ENCODE data around the gene ZC3H12C. TPM values are rescaled to one million over a fixed set of nuclear protein-coding genes. Genes with fewer than 3 reads are reported as not detected.

The ZC3H12C gene
- total and polyA plus RNA-seq, 2 of the 4 experiments (the other 2 are of a cell fraction), result 4.2 to 15.8 TPM

- BruUV-seq (replicated peaks), result no TSS peak
- dilution Hi-C loops (cut with HindIII; ENCODE audit: low sequenced_read_pairs, unreplicated experiment), result no loop called here
- H3K14ac ChIP-seq (replicated peaks; ENCODE audit: low read depth, low read length), result no peak overlapping the region
Measured at GRCh38 chr11:110049501-110050200, 43.5 kb upstream of the ZC3H12C start.

More at GRCh38 chr11:110049501-110050200, 43.5 kb upstream of the ZC3H12C start:
- no peak overlapping the region for H2BK20ac ChIP-seq (ENCODE audit: low read depth, low read length)
- no peak overlapping the region for H4K91ac ChIP-seq (ENCODE audit: insufficient read depth, low read depth, low read length)
- no peak overlapping the region for H3K18ac ChIP-seq (ENCODE audit: low read depth, low read length)
- no peaks in the 10 kb centered on the region for H3K27me3 ChIP-seq (ENCODE audit: control insufficient read depth, insufficient read depth, low read length)
- no peak overlapping the region for H2BK15ac ChIP-seq (ENCODE audit: low read depth, low read length)
- H4K20me1 ChIP-seq (ENCODE audit: insufficient read depth, low read length), result no peaks in the 10 kb centered on the region
- in situ Hi-C loops (cut with MboI; ENCODE audit: low sequenced_read_pairs) (no loop called here), intact Hi-C loops (cut with micrococcal nuclease) (no loop called here)
- 0 out of 2 replicates have a peak, but pooled peaks cover 2% of the 10 kb centered on the region for H3K4me1 ChIP-seq (ENCODE audit: control insufficient read depth, insufficient read depth, low read length)
- no peaks in the 10 kb centered on the region for H3K36me3 ChIP-seq (ENCODE audit: control insufficient read depth, insufficient read depth, low read length)
- H3K9ac ChIP-seq (ENCODE audit: low read depth, low read length), result no peak overlapping the region
- H2AK9ac ChIP-seq (replicated peaks; ENCODE audit: low read depth, low read length, poor library complexity), result no peak overlapping the region
- no peak overlapping the region for H3K27ac ChIP-seq (ENCODE audit: insufficient read depth, low read length)
- H2BK5ac ChIP-seq (ENCODE audit: low read depth, low read length, poor library complexity, severe bottlenecking), result no peak overlapping the region
- no peak overlapping the region for H4K5ac ChIP-seq (ENCODE audit: low read depth, low read length)
- ChIA-PET POLR2A (ENCODE audit: unreplicated experiment) (interaction anchor here (0.6 kb wide), 1 partner anchor 30 kb away, joined by 4 read pairs; no protein-coding TSS in a partner anchor), CTCF (no interaction called here)
- H4K8ac ChIP-seq (ENCODE audit: low read depth in 2 of 2, low read length in 2 of 2), result no peak overlapping the region
- ATAC-seq (ENCODE audit: low read depth), result no peak
- H2AK5ac ChIP-seq (ENCODE audit: low read depth, low read length), result no peak overlapping the region
- H3K56ac ChIP-seq (ENCODE audit: extremely low read depth, insufficient read depth, low read length), result no peak overlapping the region
- H3K4me2 ChIP-seq (ENCODE audit: low read depth, low read length), result no peak overlapping the region
- 91% methylated on average over 21 of the region's 33 CpGs; no CpG with 5 or more reads in 1 of the 2 experiments for WGBS, 2 experiments (ENCODE audit: extremely low coverage in 2 of 2, insufficient read length in 1 of 2)
- no peak overlapping the region for H2BK120ac ChIP-seq (ENCODE audit: low read depth, low read length)
- no peaks in the 10 kb centered on the region for H3K79me1 ChIP-seq (ENCODE audit: low read depth in 1 of 2, low read length in 2 of 2)
- no peak overlapping the region for H3K4me3 ChIP-seq (ENCODE audit: insufficient read depth, low read depth, low read length)
- no peak for DNase-seq
- peaks cover 9% of the 10 kb centered on the region for H3K9me3 ChIP-seq (ENCODE audit: control insufficient read depth, insufficient read depth, low read length)
- H3K9me1 ChIP-seq (ENCODE audit: insufficient read depth, low read length), result no peaks in the 10 kb centered on the region
- TF ChIP-seq RAD21 (IDR thresholded peaks at IDR 0.05; ENCODE audit: low read length) (no peak), FOS (IDR thresholded peaks at IDR 0.05; ENCODE audit: low read depth, low read length) (no peak), MAFK (IDR thresholded peaks at IDR 0.05; ENCODE audit: low read depth, low read length) (no peak), CTCF (conservative IDR thresholded peaks at IDR 0.05; ENCODE audit: low read depth, low read length) (no peak), CEBPB (IDR thresholded peaks at IDR 0.05; ENCODE audit: low read depth, low read length) (no peak), USF2 (IDR thresholded peaks at IDR 0.05; ENCODE audit: low read depth, low read length) (no peak), MAZ (IDR thresholded peaks at IDR 0.05; ENCODE audit: borderline replicate concordance, low read depth, low read length) (no peak), MXI1 (IDR thresholded peaks at IDR 0.05; ENCODE audit: borderline replicate concordance, low read depth, low read length) (no peak), ELK1 (IDR thresholded peaks at IDR 0.05; ENCODE audit: borderline replicate concordance, low read depth, low read length) (no peak), SMC3 (IDR thresholded peaks at IDR 0.05; ENCODE audit: low read depth, low read length) (no peak), CHD1 (IDR thresholded peaks at IDR 0.05; ENCODE audit: low read depth, low read length) (no peak)
- no peak overlapping the region for H3K4ac ChIP-seq (ENCODE audit: low read depth, low read length)
- peak overlapping the region; percentile 56 for H2AFZ ChIP-seq (replicated peaks; ENCODE audit: low read length, poor library complexity)
- no peak overlapping the region for H3K23ac ChIP-seq (ENCODE audit: low read depth, low read length)

Data from IMR-90 (cell line).